Gastroesophageal sphincter (tissue), 3 donors: ENCODE results near the gene CCDC177.

Source experiments
- CTCF ChIP-seq, 4 experiments: fragments of 200-600 bp in 2 of 4; fragments of 450-650 bp in 2 of 4; sonication (generic) in 1 of 4; IDR thresholded peaks; one replicate each; pipeline ENCODE4 v1.5.1; 2017 to 2019; ENCODE audit warnings: antibody characterized with exemption in 4 of 4, mild to moderate bottlenecking in 2 of 4, moderate library complexity in 2 of 4
- EP300 ChIP-seq: sonication (generic); formaldehyde crosslinking; IDR thresholded peaks from one replicate; pipeline ENCODE4 v1.6.1; 2017; ENCODE audit warnings: antibody characterized with exemption, mild to moderate bottlenecking
- POLR2A ChIP-seq, 2 donors: fragments of 450-650 bp; IDR thresholded peaks; one replicate each; pipeline ENCODE4 v1.6.1; 2017; ENCODE audit warnings: antibody characterized with exemption in 2 of 2, mild to moderate bottlenecking in 2 of 2, moderate library complexity in 1 of 2

DNA sequence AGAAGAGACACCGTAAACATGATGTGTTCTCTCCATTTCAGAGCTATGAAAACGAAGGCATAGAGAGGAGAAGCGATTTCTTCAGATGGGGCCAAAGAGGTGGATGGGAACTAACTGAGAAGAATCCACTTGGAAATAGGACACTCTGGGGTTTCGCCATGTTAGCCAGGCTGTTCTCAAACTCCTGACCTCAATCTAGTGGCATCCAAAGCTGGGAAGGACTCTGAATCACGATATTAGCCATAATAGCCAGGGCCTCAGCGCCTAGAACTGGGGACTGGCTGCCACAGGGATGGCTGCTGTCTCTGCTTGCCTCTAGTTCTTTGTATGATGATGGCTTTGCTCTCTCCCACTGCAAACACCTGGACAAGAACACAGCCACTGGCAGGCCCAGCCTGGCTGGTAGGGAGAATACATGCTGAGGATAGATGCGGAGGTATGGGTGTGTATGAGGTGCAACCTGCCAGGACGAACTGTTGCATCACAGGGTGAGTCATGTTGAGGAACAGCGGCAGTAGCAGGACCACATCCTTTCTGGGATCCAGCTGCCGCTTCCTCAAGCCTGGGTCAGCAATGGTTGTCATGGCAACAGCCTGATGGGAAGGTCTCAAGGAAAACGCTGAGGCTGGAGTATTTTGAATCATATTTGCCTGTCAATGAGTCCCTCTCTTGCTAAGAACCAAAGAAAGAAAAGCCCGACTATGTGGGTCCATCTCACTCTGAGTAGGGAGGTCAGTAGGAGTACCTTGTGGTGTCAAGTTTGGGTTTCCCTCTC, 31.1 kb downstream of the CCDC177 start:
- TF ChIP-seq POLR2A (IDR thresholded peaks at IDR 0.05) (no peak), CTCF (IDR thresholded peaks at IDR 0.05) (no peak), EP300 (no peak)
